OCI-LY7 (cell line): Measurements from ENCODE around the gene SNN.

Experiments
- CTCF ChIP-seq: fragments of 200-600 bp; sonication (generic); conservative IDR thresholded peaks from 2 replicates; pipeline ENCODE4 v1.5.1; 2014; ENCODE audit warnings: mild to moderate bottlenecking, antibody characterized with exemption, low read length, moderate library complexity, mixed read lengths
- EZH2phosphoT487 ChIP-seq: fragments of 200-600 bp; sonication (generic); IDR thresholded peaks from 2 replicates; pipeline ENCODE4 v1.6.1; 2018; ENCODE audit warnings: low read depth, borderline replicate concordance, mild to moderate bottlenecking, mixed run types, antibody characterized with exemption, low read length, moderate library complexity, mixed read lengths

- TF ChIP-seq CTCF (no peak), EZH2phosphoT487 (no peak)
These were observed 9.2 kb upstream of the SNN start for GRCh38 chr16:11658896-11659708.
